Left ventricle myocardium inferior (tissue), 1 donor: ENCODE measurements around the gene ZC3H12C. TPM values are rescaled to one million over a fixed set of nuclear protein-coding genes. Genes with fewer than 3 reads are reported as not detected.

Source experiments
- DNase-seq: peaks from one replicate; pipeline ENCODE4 v3.0.0-alpha.2; 2020
- H3K27ac ChIP-seq: fragments of 200-600 bp; replicated peaks from 2 replicates; pipeline ENCODE4 v1.8.0; 2021
- H3K27me3 ChIP-seq: fragments of 200-600 bp; 2 replicates; pipeline ENCODE4 v1.8.0; 2021; ENCODE audit warnings: low read depth
- H3K36me3 ChIP-seq: fragments of 200-600 bp; 2 replicates; pipeline ENCODE4 v1.8.0; 2021
- H3K4me1 ChIP-seq: fragments of 200-600 bp; 2 replicates; pipeline ENCODE4 v1.8.0; 2021
- H3K4me3 ChIP-seq: fragments of 200-600 bp; 2 replicates; pipeline ENCODE4 v1.8.0; 2021; ENCODE audit warnings: mild to moderate bottlenecking, moderate library complexity
- H3K9me3 ChIP-seq: fragments of 200-600 bp; replicated peaks from 2 replicates; pipeline ENCODE4 v1.8.0; 2021
- CTCF ChIP-seq: fragments of 200-600 bp; IDR thresholded peaks from 2 replicates; pipeline ENCODE4 v1.8.0; 2021; ENCODE audit warnings: antibody characterized with exemption, mild to moderate bottlenecking, borderline replicate concordance
- intact Hi-C: fragments of 100-400 bp; cut with micrococcal nuclease; formaldehyde crosslinking; loops from one replicate; pipeline ENCODE4 v1.11.0; 2022
- total RNA-seq: library from RNA; stranded (reverse); fragmentation: NEBNext Ultra II Directional; extraction: Animal tissue kit (Norgen Biotek cat#: 25700); gene quantifications from one replicate; pipeline ENCODE4 v1.2.1, GENCODE V29; 2021
- donor health status: DM: no; HTN: yes; CAD: no; lungs with severe emphysema.

ZC3H12C gene
- total RNA-seq, 1 donor from 2014 or later: 16.8 TPM

- Histone ChIP-seq H3K27ac (no peak overlapping the region), H3K4me1 (no peaks in the 10 kb centered on the region), H3K27me3 (no peaks in the 10 kb centered on the region), H3K9me3 (no peaks in the 10 kb centered on the region), H3K36me3 (peaks cover 10% of the 10 kb centered on the region), H3K4me3 (no peak overlapping the region)
- no peak for TF ChIP-seq CTCF
- intact Hi-C loops: no loop called here
- DNase-seq: no peak
Observed at GRCh38 chr11:110217223-110217877, 124.2 kb downstream of the ZC3H12C start.

- DNase-seq: no peak
- Histone ChIP-seq H3K27ac (no peak overlapping the region), H3K27me3 (no peaks in the 10 kb centered on the region), H3K36me3 (peaks cover 10% of the 10 kb centered on the region), H3K4me1 (no peaks in the 10 kb centered on the region), H3K4me3 (no peak overlapping the region), H3K9me3 (no peaks in the 10 kb centered on the region)
- intact Hi-C loops: no loop called here
- TF ChIP-seq CTCF: no peak
Observed at GRCh38 chr11:110217936-110218335, 124.7 kb downstream of the ZC3H12C start.

DNA sequence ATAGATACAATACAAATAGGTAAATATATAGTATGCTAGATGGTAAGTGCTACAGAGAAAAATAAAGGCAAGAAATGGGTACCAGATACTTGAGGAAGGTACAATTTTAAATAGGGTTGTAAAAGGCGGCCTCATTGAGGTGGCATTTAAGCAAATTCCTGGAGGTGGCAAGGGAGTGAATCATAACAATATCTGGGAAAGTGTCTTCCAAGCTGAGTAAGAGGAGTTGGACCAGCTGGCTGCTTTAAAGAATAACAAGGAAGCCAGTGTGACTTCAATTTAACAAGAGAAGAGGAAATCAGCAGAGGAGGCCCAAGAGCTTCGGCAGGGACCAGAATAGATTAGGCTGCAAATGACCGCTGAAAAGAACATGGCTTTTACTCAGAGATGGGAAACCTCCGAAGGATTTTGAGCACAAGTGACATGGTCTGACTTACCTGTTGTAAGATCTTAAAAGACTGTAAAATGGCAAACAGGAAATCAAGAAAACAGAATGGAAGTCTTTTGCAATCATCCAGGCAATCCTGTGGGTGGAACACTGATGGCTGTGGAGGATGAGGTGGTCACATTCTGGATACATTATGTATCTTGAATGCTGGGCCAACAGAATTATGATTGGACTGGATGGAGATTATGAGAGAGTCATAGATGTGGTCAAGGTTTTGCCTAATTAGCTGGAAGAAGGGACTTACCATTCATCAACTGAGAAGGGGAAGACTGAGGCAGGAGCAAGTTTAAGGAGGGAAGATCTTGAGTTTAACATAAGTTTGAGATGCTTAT, 126.0 kb downstream of the ZC3H12C start:
- Histone ChIP-seq H3K9me3 (peaks cover 2% of the 10 kb centered on the region), H3K4me1 (no peaks in the 10 kb centered on the region), H3K36me3 (peaks cover 10% of the 10 kb centered on the region), H3K27ac (no peak overlapping the region), H3K27me3 (no peaks in the 10 kb centered on the region), H3K4me3 (no peak overlapping the region)
- DNase-seq: no peak
- no peak for TF ChIP-seq CTCF
- intact Hi-C loops: no loop called here

Other genes starting within 250 kb of the ZC3H12C start
- gene RDX, start 203.2 kb downstream of the ZC3H12C start, total RNA-seq: 125 TPM